Measurements from ENCODE around the gene GNAZ.

GNAZ gene

GRCh38 chr22:23097412-23098229 lies 27.3 kb downstream of the GNAZ start:
- Histone ChIP-seq H3K9me3 (no peaks in the 10 kb centered on the region), H3K27me3 (no peaks in the 10 kb centered on the region), H4K20me1 (peaks cover 100% of the 10 kb centered on the region), H3K27ac (peak overlapping the region; percentile 26; the same call in 1 of the 2 replicates), H3K4me2 (peak overlapping the region; percentile 24; the same call in 1 of the 2 replicates), H3K4me1 (peaks cover 66% of the 10 kb centered on the region), H3K36me3 (peaks cover 77% of the 10 kb centered on the region), H3K4me3 (no peak overlapping the region), H3K9ac (no peak overlapping the region)
- no peak for TF ChIP-seq Cebpa-rat (IDR thresholded peaks at IDR 0.05)

GRCh38 chr22:23098230-23098705 lies 27.9 kb downstream of the GNAZ start:
- peak overlapping the region; percentile 26; the same call in 1 of the 2 replicates for H3K27ac ChIP-seq
- H3K36me3 ChIP-seq = peaks cover 80% of the 10 kb centered on the region

DNA sequence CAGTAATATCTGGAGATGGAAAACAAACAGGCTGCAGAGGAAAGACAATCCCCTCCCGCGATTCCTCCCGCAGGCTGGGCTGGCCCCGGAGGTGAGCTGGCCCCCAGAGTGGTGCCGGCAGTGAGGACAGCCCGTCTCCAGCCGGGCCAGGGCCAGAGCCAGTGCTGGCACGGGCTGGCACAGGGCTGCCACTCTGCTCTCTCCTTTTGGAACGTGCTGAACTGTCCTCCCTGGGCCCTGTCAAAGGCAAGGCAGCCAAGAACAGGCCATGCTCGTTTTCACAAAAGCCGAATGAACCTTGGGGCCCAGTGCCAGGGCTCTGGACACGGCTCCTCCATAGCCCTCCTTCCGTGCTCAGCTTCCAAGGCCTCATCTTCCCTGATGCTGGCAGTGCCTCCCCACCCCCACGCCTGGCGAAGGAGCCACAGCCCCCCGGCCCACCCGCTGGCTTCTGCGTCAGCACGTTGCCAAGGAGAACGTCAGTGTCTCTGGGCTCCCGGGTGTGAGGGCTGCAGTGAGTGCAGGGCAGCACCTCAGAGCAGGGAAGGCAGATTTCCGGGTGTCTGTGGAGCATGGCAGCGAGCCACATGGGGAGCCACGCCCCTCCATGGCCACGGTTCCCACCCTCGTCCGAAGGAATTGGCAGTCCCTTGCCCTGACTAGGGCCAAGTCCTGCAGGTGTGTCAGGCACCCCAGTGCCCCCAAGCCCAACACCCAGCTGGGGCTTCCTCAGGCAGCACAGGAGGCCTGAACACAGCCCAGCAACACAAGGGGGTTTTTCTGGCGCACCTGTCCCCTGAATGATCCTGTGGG lies 28.6 kb downstream of the GNAZ start:
- Histone ChIP-seq H3K4me2 (peak overlapping the region; percentile 58), H3K4me3 (no peak overlapping the region), H4K20me1 (peaks cover 100% of the 10 kb centered on the region), H3K27me3 (no peaks in the 10 kb centered on the region), H3K36me3 (peaks cover 84% of the 10 kb centered on the region), H3K27ac (0 out of 2 replicates have a peak overlapping the region, but pooled peaks have one; percentile 26), H3K9ac (peak overlapping the region; percentile 38), H3K4me1 (peaks cover 60% of the 10 kb centered on the region), H3K9me3 (no peaks in the 10 kb centered on the region)
- TF ChIP-seq Cebpa-rat (IDR thresholded peaks at IDR 0.05) = no peak

More at GRCh38 chr22:23098230-23098705, 27.9 kb downstream of the GNAZ start:
- TF ChIP-seq Cebpa-rat (IDR thresholded peaks at IDR 0.05) = no peak
- Histone ChIP-seq H3K9me3 (no peaks in the 10 kb centered on the region), H3K4me1 (peaks cover 66% of the 10 kb centered on the region), H3K27me3 (no peaks in the 10 kb centered on the region), H3K4me3 (no peak overlapping the region), H3K4me2 (peak overlapping the region; percentile 24), H4K20me1 (peaks cover 100% of the 10 kb centered on the region), H3K9ac (no peak overlapping the region)

DNA sequence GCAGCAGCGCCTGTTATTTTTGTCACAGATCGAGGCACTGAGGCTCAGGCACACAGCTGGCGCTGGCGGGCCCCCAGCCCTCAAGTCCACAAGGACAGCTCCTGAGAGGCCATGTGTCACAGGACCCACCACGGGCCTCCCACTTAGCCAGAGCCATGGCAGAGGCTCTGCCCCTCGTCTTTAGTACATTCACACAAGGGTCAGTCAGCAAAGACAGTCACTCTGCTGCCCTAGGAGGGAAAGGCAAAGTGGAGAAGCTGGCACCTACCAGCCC lies 29.1 kb downstream of the GNAZ start:
- Histone ChIP-seq H3K27ac (peak overlapping the region; percentile 26; the same call in 1 of the 2 replicates), H3K36me3 (peaks cover 87% of the 10 kb centered on the region), H3K4me3 (no peak overlapping the region), H4K20me1 (peaks cover 100% of the 10 kb centered on the region), H3K9me3 (no peaks in the 10 kb centered on the region), H3K27me3 (no peaks in the 10 kb centered on the region), H3K4me2 (peak overlapping the region; percentile 58), H3K9ac (0 out of 2 replicates have a peak overlapping the region, but pooled peaks have one; percentile 38), H3K4me1 (peaks cover 54% of the 10 kb centered on the region)
- no peak for TF ChIP-seq Cebpa-rat (IDR thresholded peaks at IDR 0.05)

GRCh38 chr22:23100124-23100801 lies 29.9 kb downstream of the GNAZ start:
- H3K27ac ChIP-seq = no peak overlapping the region
- peak overlapping the region; percentile 58; the same call in 1 of the 2 replicates for H3K4me2 ChIP-seq
- no peak overlapping the region for H3K4me3 ChIP-seq
- H3K36me3 ChIP-seq = peaks cover 90% of the 10 kb centered on the region
- H4K20me1 ChIP-seq = peaks cover 100% of the 10 kb centered on the region
- H3K27me3 ChIP-seq = no peaks in the 10 kb centered on the region
- no peaks in the 10 kb centered on the region for H3K9me3 ChIP-seq
- TF ChIP-seq Cebpa-rat (IDR thresholded peaks at IDR 0.05) = no peak
- peaks cover 55% of the 10 kb centered on the region for H3K4me1 ChIP-seq
- no peak overlapping the region for H3K9ac ChIP-seq

DNA sequence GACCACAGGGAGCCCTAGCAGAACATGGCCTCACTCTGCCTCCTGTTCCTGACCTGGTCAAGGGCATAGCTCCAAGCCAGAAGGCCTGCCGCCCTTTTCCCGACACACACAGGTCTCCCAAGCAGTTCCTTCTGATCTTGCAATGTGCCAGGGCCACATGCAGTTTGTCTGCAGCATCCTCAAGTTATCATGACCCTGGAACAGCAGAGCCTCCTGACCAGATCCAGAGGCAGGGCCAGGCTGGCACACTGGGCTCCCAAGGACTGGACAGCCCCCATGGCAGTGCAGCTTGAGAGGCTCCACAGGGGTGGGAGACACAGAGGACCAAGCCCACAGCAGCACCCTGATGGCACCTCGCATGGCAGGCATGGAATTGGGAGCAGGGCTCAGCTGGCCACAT lies 31.2 kb downstream of the GNAZ start:
- Histone ChIP-seq H3K9me3 (no peaks in the 10 kb centered on the region), H4K20me1 (peaks cover 100% of the 10 kb centered on the region), H3K9ac (no peak overlapping the region), H3K27me3 (no peaks in the 10 kb centered on the region), H3K36me3 (peaks cover 85% of the 10 kb centered on the region), H3K27ac (no peak overlapping the region), H3K4me2 (peak overlapping the region; percentile 7; the same call in 1 of the 2 replicates), H3K4me1 (peaks cover 68% of the 10 kb centered on the region), H3K4me3 (no peak overlapping the region)
- no peak for TF ChIP-seq Cebpa-rat (IDR thresholded peaks at IDR 0.05)

- Histone ChIP-seq H4K20me1 (peaks cover 100% of the 10 kb centered on the region), H3K9me3 (no peaks in the 10 kb centered on the region), H3K9ac (no peak overlapping the region), H3K4me1 (peaks cover 69% of the 10 kb centered on the region), H3K36me3 (peaks cover 85% of the 10 kb centered on the region), H3K4me2 (peak overlapping the region; percentile 7; the same call in 1 of the 2 replicates), H3K4me3 (no peak overlapping the region), H3K27me3 (no peaks in the 10 kb centered on the region), H3K27ac (no peak overlapping the region)
- TF ChIP-seq Cebpa-rat (IDR thresholded peaks at IDR 0.05) = no peak
Measured at GRCh38 chr22:23102002-23102655, 31.8 kb downstream of the GNAZ start.

DNA sequence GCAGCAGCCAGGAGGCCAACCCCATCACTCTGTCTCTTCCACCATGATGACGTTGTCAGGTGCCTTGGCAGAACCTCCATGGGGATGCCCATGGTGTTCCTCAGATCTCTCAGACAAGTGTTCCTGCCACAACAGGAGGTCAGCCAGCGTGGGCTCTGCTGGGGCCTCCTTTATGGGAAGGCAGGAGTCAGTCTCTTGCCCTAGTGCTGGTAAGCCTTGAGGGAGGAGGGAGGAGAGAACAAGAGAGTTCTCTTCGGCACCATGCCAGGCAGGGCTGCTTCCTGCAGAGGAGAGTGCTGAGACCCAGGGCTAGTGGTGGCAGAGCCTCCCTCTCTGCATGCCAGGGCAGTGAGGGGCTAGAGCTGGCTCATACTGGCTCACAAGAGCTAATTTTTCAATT lies 32.5 kb downstream of the GNAZ start:
- Histone ChIP-seq H4K20me1 (peaks cover 100% of the 10 kb centered on the region), H3K27ac (no peak overlapping the region), H3K4me2 (no peak overlapping the region), H3K36me3 (peaks cover 79% of the 10 kb centered on the region), H3K9ac (no peak overlapping the region), H3K4me1 (peaks cover 69% of the 10 kb centered on the region), H3K27me3 (no peaks in the 10 kb centered on the region), H3K4me3 (no peak overlapping the region), H3K9me3 (no peaks in the 10 kb centered on the region)
- no peak for TF ChIP-seq Cebpa-rat (IDR thresholded peaks at IDR 0.05)
